Progenitor cell of endocrine pancreas (in vitro differentiated cells): ENCODE results near the gene MROH2B. TPM values are rescaled to one million over a fixed set of nuclear protein-coding genes. Genes with fewer than 3 reads are reported as not detected.

Experiments
- DNase-seq: peaks from one replicate; pipeline ENCODE4 v3.0.0; 2021; ENCODE audit warnings: low spot score; ENCODE audit not compliant: unreplicated experiment
- H3K27ac Mint-ChIP-seq: 2 replicates; pipeline ENCODE4 v1.8.0; 2021; ENCODE audit warnings: mild to moderate bottlenecking, moderate library complexity, mixed read lengths
- H3K27me3 Mint-ChIP-seq: 2 replicates; pipeline ENCODE4 v1.8.0; 2021; ENCODE audit warnings: mixed read lengths
- H3K36me3 Mint-ChIP-seq: 2 replicates; pipeline ENCODE4 v1.8.0; 2022; ENCODE audit warnings: mixed read lengths; ENCODE audit not compliant: insufficient read depth
- H3K4me1 Mint-ChIP-seq: 2 replicates; pipeline ENCODE4 v1.8.0; 2021; ENCODE audit warnings: low read depth, mixed read lengths
- H3K4me3 Mint-ChIP-seq: 2 replicates; pipeline ENCODE4 v1.8.0; 2021; ENCODE audit warnings: low read depth, mild to moderate bottlenecking, moderate library complexity, mixed read lengths
- H3K9me3 Mint-ChIP-seq: 2 replicates; pipeline ENCODE4 v1.8.0; 2021; ENCODE audit warnings: low read depth, mixed read lengths
- CTCF ChIP-seq: fragments of 200-600 bp; sonication (generic); IDR thresholded peaks from one replicate; pipeline ENCODE4 v1.5.0; 2021; ENCODE audit warnings: antibody characterized with exemption, mild to moderate bottlenecking; ENCODE audit not compliant: unreplicated experiment
- total RNA-seq: library from RNA; stranded (reverse); gene quantifications from 2 replicates; pipeline ENCODE4 v1.2.1, GENCODE V29; 2021

MROH2B gene
- total RNA-seq, 1 donor from 2014 or later: not detected

- Mint-ChIP-seq H3K36me3 (no peaks in the 10 kb centered on the region), H3K27ac (no peak overlapping the region), H3K4me3 (no peak overlapping the region), H3K4me1 (no peaks in the 10 kb centered on the region), H3K27me3 (no peaks in the 10 kb centered on the region), H3K9me3 (no peaks in the 10 kb centered on the region)
- no peak for TF ChIP-seq CTCF
- DNase-seq: no peak
Measured at GRCh38 chr5:41065691-41066335, 5.3 kb downstream of the MROH2B start.

GRCh38 chr5:41057940-41058339 is 13.2 kb downstream of the MROH2B start:
- H3K4me3 Mint-ChIP-seq: no peak overlapping the region
- H3K27me3 Mint-ChIP-seq: no peaks in the 10 kb centered on the region
- no peaks in the 10 kb centered on the region for H3K9me3 Mint-ChIP-seq
- no peaks in the 10 kb centered on the region for H3K36me3 Mint-ChIP-seq
- no peak overlapping the region for H3K27ac Mint-ChIP-seq
- H3K4me1 Mint-ChIP-seq: no peaks in the 10 kb centered on the region
- TF ChIP-seq CTCF: no peak
- DNase-seq: no peak

GRCh38 chr5:41057231-41057630 is 13.9 kb downstream of the MROH2B start:
- Mint-ChIP-seq H3K36me3 (no peaks in the 10 kb centered on the region), H3K4me1 (no peaks in the 10 kb centered on the region), H3K9me3 (no peaks in the 10 kb centered on the region), H3K4me3 (no peak overlapping the region), H3K27me3 (no peaks in the 10 kb centered on the region), H3K27ac (no peak overlapping the region)
- DNase-seq: no peak
- no peak for TF ChIP-seq CTCF

GRCh38 chr5:41048986-41049385 is 22.2 kb downstream of the MROH2B start:
- no peaks in the 10 kb centered on the region for H3K4me1 Mint-ChIP-seq
- no peak for DNase-seq
- no peak overlapping the region for H3K27ac Mint-ChIP-seq
- TF ChIP-seq CTCF: no peak
- no peak overlapping the region for H3K4me3 Mint-ChIP-seq
- H3K27me3 Mint-ChIP-seq: no peaks in the 10 kb centered on the region
- H3K36me3 Mint-ChIP-seq: no peaks in the 10 kb centered on the region
- H3K9me3 Mint-ChIP-seq: no peaks in the 10 kb centered on the region

GRCh38 chr5:41043109-41043747 is 27.9 kb downstream of the MROH2B start:
- Mint-ChIP-seq H3K9me3 (no peaks in the 10 kb centered on the region), H3K4me1 (no peaks in the 10 kb centered on the region), H3K27me3 (no peaks in the 10 kb centered on the region), H3K27ac (no peak overlapping the region), H3K36me3 (no peaks in the 10 kb centered on the region), H3K4me3 (no peak overlapping the region)
- no peak for DNase-seq
- no peak for TF ChIP-seq CTCF
